Pancreas (tissue), 10 donors: ENCODE results near the gene CRYL1. TPM values are rescaled to one million over a fixed set of nuclear protein-coding genes. Genes with fewer than 3 reads are reported as not detected.

Experiments
- ATAC-seq, 4 donors: fragments of 200-7000 bp; cut with Tn5 transposase; one replicate each; pipeline versions ENCODE4 v1.8.0 to v1.9.1; 2020; ENCODE audit warnings: mild to moderate bottlenecking in 4 of 4, moderate library complexity in 4 of 4
- DNase-seq, 6 donors: peaks; one replicate each; pipeline ENCODE4 v3.0.0-alpha.2; 2020
- FAIRE-seq: peaks from 2 replicates; lab custom pipeline; 2012; peaks lifted over from hg19 to GRCh38; lab: Jason Lieb, UNC
- H3K27ac ChIP-seq, 4 donors: fragments of 200-600 bp; sonication (generic); 1 replicate in 3 of 4; 2 replicates in 1 of 4; pipeline versions ENCODE4 v1.5.0 to v1.8.0; 2020
- H3K27me3 ChIP-seq, 4 donors: fragments of 200-600 bp; one replicate each; pipeline ENCODE4 v1.8.0; 2021
- H3K36me3 ChIP-seq, 3 donors: fragments of 200-600 bp; sonication (generic) in 1 of 3; one replicate each; pipeline versions ENCODE4 v1.5.0 to v1.8.0; 2020 to 2021
- H3K4me1 ChIP-seq, 3 donors: fragments of 200-600 bp; one replicate each; pipeline ENCODE4 v1.8.0; 2021
- H3K4me3 ChIP-seq, 4 donors: fragments of 200-600 bp; sonication (generic) in 2 of 4; one replicate each; pipeline versions ENCODE4 v1.5.0 to v1.8.0; 2020 to 2021
- H3K9me3 ChIP-seq, 4 donors: fragments of 200-600 bp; one replicate each; pipeline ENCODE4 v1.8.0; 2021
- CTCF ChIP-seq, 4 donors: fragments of 200-600 bp; sonication (generic) in 3 of 4; IDR thresholded peaks; one replicate each; pipeline versions ENCODE4 v1.5.0 to v1.8.0; 2021; ENCODE audit warnings: antibody characterized with exemption in 4 of 4
- WGBS, 2 donors: extraction: QIAGEN DNeasy Blood & Tissue Kit; methylation state at CpG; one replicate each; pipeline ENCODE4 v1.1.7; 2013; 5-methylcytosine and 5-hydroxymethylcytosine counted together
- intact Hi-C, 3 donors: fragments of 100-400 bp; cut with DNase I; formaldehyde crosslinking; loops; one replicate each; pipeline versions ENCODE4 v1.11.1 to v1.14.2; 2022
- polyA plus RNA-seq, 2 donors: library from polyadenylated mRNA; stranded (reverse); fragments of 200-250 nt; gene quantifications; one replicate each; pipeline ENCODE4 v1.2.3, GENCODE V29; 2013
- total RNA-seq, 6 donors: library from RNA; stranded (reverse); fragmentation: NEBNext Ultra II Directional in 4 of 6; extraction: Animal tissue kit (Norgen Biotek cat#: 25700) in 4 of 6; gene quantifications; one replicate each; pipeline versions ENCODE4 v1.2.1 to v1.2.4, GENCODE V29; 2021 to 2023
- donor health status: healthy with polysubstance abuse.
- donor health status: DM: no; HTN: no; CAD: no; lungs with moderate emphysema.
- donor health status: DM: no; HTN: no; CAD: no.
- donor health status: control.
- donor health status: control.
- donor health status: Bipolar disorder and iron deficiency.
- donor health status: DM: yes; HTN: yes; CAD: no.
- donor health status: DM: no; HTN: no; CAD: no.
- donor health status: DM: no; HTN: no; CAD: no.
- donor health status: DM: yes; HTN: yes; CAD: no.

Gene CRYL1
- total and polyA plus RNA-seq, 8 donors = 12.8 to 31.7 (median 19.3) TPM

GRCh38 chr13:20381401-20381800 is 144.3 kb downstream of the CRYL1 start:
- no peak overlapping the region for H3K4me3 ChIP-seq
- no peaks in the 10 kb centered on the region for H3K36me3 ChIP-seq
- H3K27ac ChIP-seq = no peak overlapping the region
- no peaks in the 10 kb centered on the region for H3K4me1 ChIP-seq
- no peak for ATAC-seq
- no peak for FAIRE-seq
- no peaks in the 10 kb centered on the region for H3K27me3 ChIP-seq
- intact Hi-C loops = no loop called here
- WGBS, 2 donors = 73 to 87% methylated on average over 3 of the region's 3 CpGs
- no peak for DNase-seq
- TF ChIP-seq CTCF (IDR thresholded peaks at IDR 0.05) = no peak
- H3K9me3 ChIP-seq = no peaks in the 10 kb centered on the region

- DNase-seq (no peak), ATAC-seq (no peak), FAIRE-seq (no peak)
- no peak overlapping the region for H3K27ac ChIP-seq
- no peaks in the 10 kb centered on the region for H3K9me3 ChIP-seq
- intact Hi-C loops = no loop called here
- no peak overlapping the region for H3K4me3 ChIP-seq
- H3K4me1 ChIP-seq = no peaks in the 10 kb centered on the region
- 59 to 67% methylated on average over 6 of the region's 6 CpGs for WGBS, 2 donors
- H3K36me3 ChIP-seq = no peaks in the 10 kb centered on the region
- no peaks in the 10 kb centered on the region for H3K27me3 ChIP-seq
- no peak for TF ChIP-seq CTCF (IDR thresholded peaks at IDR 0.05)
These were observed 146.9 kb downstream of the CRYL1 start for GRCh38 chr13:20378721-20379120.

GRCh38 chr13:20377720-20378119 is 147.9 kb downstream of the CRYL1 start:
- intact Hi-C loops = no loop called here
- no peaks in the 10 kb centered on the region for H3K36me3 ChIP-seq
- H3K27ac ChIP-seq = no peak overlapping the region
- no peaks in the 10 kb centered on the region for H3K9me3 ChIP-seq
- H3K27me3 ChIP-seq = no peaks in the 10 kb centered on the region
- H3K4me3 ChIP-seq = no peak overlapping the region
- DNase-seq = no peak
- WGBS, 2 donors = 70 to 71% methylated on average over 6 of the region's 6 CpGs
- ATAC-seq = no peak
- TF ChIP-seq CTCF (IDR thresholded peaks at IDR 0.05) = no peak
- H3K4me1 ChIP-seq = no peaks in the 10 kb centered on the region
- FAIRE-seq = no peak

- H3K9me3 ChIP-seq = no peaks in the 10 kb centered on the region
- no peak overlapping the region for H3K4me3 ChIP-seq
- H3K27ac ChIP-seq = no peak overlapping the region
- no peak for ATAC-seq
- no peaks in the 10 kb centered on the region for H3K36me3 ChIP-seq
- 78 to 93% methylated on average over 6 of the region's 6 CpGs for WGBS, 2 donors
- DNase-seq = no peak
- no peaks in the 10 kb centered on the region for H3K27me3 ChIP-seq
- no peaks in the 10 kb centered on the region for H3K4me1 ChIP-seq
- no peak for TF ChIP-seq CTCF (IDR thresholded peaks at IDR 0.05)
- intact Hi-C loops = no loop called here
- FAIRE-seq = no peak
These were observed 149.8 kb downstream of the CRYL1 start for GRCh38 chr13:20375871-20376270.

GRCh38 chr13:20373861-20374260 is 151.8 kb downstream of the CRYL1 start:
- DNase-seq (no peak), ATAC-seq (no peak), FAIRE-seq (no peak)
- Histone ChIP-seq H3K27me3 (no peaks in the 10 kb centered on the region), H3K36me3 (no peaks in the 10 kb centered on the region), H3K4me1 (no peaks in the 10 kb centered on the region), H3K9me3 (no peaks in the 10 kb centered on the region), H3K4me3 (no peak overlapping the region), H3K27ac (no peak overlapping the region)
- intact Hi-C loops = no loop called here
- no peak for TF ChIP-seq CTCF (IDR thresholded peaks at IDR 0.05)
